CD14-positive monocyte (primary cell): ENCODE measurements around the gene ATE1. TPM values are rescaled to one million over a fixed set of nuclear protein-coding genes. Genes with fewer than 3 reads are reported as not detected.

Experiments
- DNase-seq, 3 donors: peaks; one replicate each; pipeline ENCODE4 v3.0.0-alpha.2; 2011 to 2022
- H2AFZ ChIP-seq: 2 replicates; pipeline ENCODE4 v1.6.0; 2012; ENCODE audit warnings: mild to moderate bottlenecking, low read depth, low read length, inconsistent platforms; ENCODE audit not compliant: insufficient read depth, poor library complexity, severe bottlenecking
- H3K27ac ChIP-seq, 2 donors: 1 replicate in 1 of 2; 2 replicates in 1 of 2; pipeline ENCODE4 v1.5.1; 2012 to 2013; ENCODE audit warnings: low read length in 2 of 2, control low read depth in 1 of 2, inconsistent platforms in 1 of 2, low read depth in 1 of 2, mild to moderate bottlenecking in 1 of 2
- H3K27me3 ChIP-seq, 2 donors: one replicate each; pipeline versions ENCODE4 v1.6.0 to v1.6.1; 2011 to 2013; ENCODE audit warnings: low read length in 2 of 2; ENCODE audit not compliant: control insufficient read depth in 2 of 2, insufficient read depth in 2 of 2
- H3K36me3 ChIP-seq, 2 donors: replicated peaks in 1 of 2; 1 replicate in 1 of 2; 2 replicates in 1 of 2; pipeline versions ENCODE4 v1.5.1 to v1.6.1; 2012 to 2013; ENCODE audit warnings: low read length in 2 of 2, control low read depth in 1 of 2, inconsistent platforms in 1 of 2, mild to moderate bottlenecking in 1 of 2; ENCODE audit not compliant: insufficient read depth in 2 of 2, control insufficient read depth in 1 of 2
- H3K4me1 ChIP-seq, 2 donors: 1 replicate in 1 of 2; 2 replicates in 1 of 2; pipeline versions ENCODE4 v1.5.1 to v1.6.1; 2012 to 2013; ENCODE audit warnings: low read length in 2 of 2, control low read depth in 1 of 2, inconsistent platforms in 1 of 2, mild to moderate bottlenecking in 1 of 2, moderate library complexity in 1 of 2; ENCODE audit not compliant: insufficient read depth in 2 of 2, control insufficient read depth in 1 of 2
- H3K4me2 ChIP-seq: replicated peaks from 2 replicates; pipeline ENCODE3; 2012; ENCODE audit warnings: low read length, moderate library complexity, mild to moderate bottlenecking; ENCODE audit not compliant: poor library complexity, severe bottlenecking; ENCODE audit errors: extremely low read depth
- H3K4me3 ChIP-seq, 3 experiments: fragments of 200-600 bp in 1 of 3; sonication (generic) in 1 of 3; replicated peaks in 1 of 3; 1 replicate in 2 of 3; 2 replicates in 1 of 3; pipeline ENCODE4 v1.5.1; 2011 to 2013; ENCODE audit warnings: low read length in 3 of 3, mild to moderate bottlenecking in 3 of 3, control low read depth in 2 of 3, low read depth in 2 of 3, inconsistent platforms in 1 of 3, moderate library complexity in 1 of 3
- H3K79me2 ChIP-seq: 2 replicates; pipeline ENCODE4 v1.6.0; 2012; ENCODE audit warnings: mild to moderate bottlenecking, control low read depth, inconsistent platforms, low read length, moderate library complexity; ENCODE audit not compliant: insufficient read depth
- H3K9ac ChIP-seq: 2 replicates; pipeline ENCODE4 v1.6.0; 2017; ENCODE audit warnings: low read length, mild to moderate bottlenecking; ENCODE audit not compliant: insufficient read depth, poor library complexity, severe bottlenecking
- H3K9me3 ChIP-seq, 2 donors: replicated peaks in 1 of 2; 1 replicate in 1 of 2; 2 replicates in 1 of 2; pipeline versions ENCODE4 v1.5.1 to v1.6.1; 2012 to 2013; ENCODE audit warnings: low read length in 2 of 2, control low read depth in 1 of 2; ENCODE audit not compliant: control insufficient read depth in 1 of 2, insufficient read depth in 1 of 2
- H4K20me1 ChIP-seq: 2 replicates; pipeline ENCODE4 v1.6.0; 2012; ENCODE audit warnings: mild to moderate bottlenecking, low read length, control low read depth, moderate library complexity; ENCODE audit not compliant: insufficient read depth
- H3K27ac Mint-ChIP-seq, 7 donors: one replicate each; pipeline ENCODE4 v1.8.0; 2020; ENCODE audit warnings: mild to moderate bottlenecking in 7 of 7, mixed read lengths in 7 of 7, moderate library complexity in 6 of 7, inconsistent platforms in 2 of 7
- H3K27me3 Mint-ChIP-seq, 3 donors: one replicate each; pipeline ENCODE4 v1.8.0; 2021 to 2022; ENCODE audit warnings: low read depth in 3 of 3, mild to moderate bottlenecking in 3 of 3, mixed read lengths in 3 of 3, moderate library complexity in 3 of 3, inconsistent platforms in 1 of 3
- H3K36me3 Mint-ChIP-seq, 2 donors: one replicate each; pipeline ENCODE4 v1.8.0; 2020; ENCODE audit warnings: mixed read lengths in 2 of 2, inconsistent platforms in 1 of 2, mild to moderate bottlenecking in 1 of 2
- H3K4me1 Mint-ChIP-seq: one replicate; pipeline ENCODE4 v1.8.0; 2020; ENCODE audit warnings: mild to moderate bottlenecking, mixed read lengths
- H3K4me3 Mint-ChIP-seq, 2 donors: one replicate each; pipeline ENCODE4 v1.8.0; 2020; ENCODE audit warnings: mild to moderate bottlenecking in 2 of 2, mixed read lengths in 2 of 2, moderate library complexity in 1 of 2
- H3K9me3 Mint-ChIP-seq, 7 donors: one replicate each; pipeline ENCODE4 v1.8.0; 2020 to 2022; ENCODE audit warnings: mixed read lengths in 7 of 7, mild to moderate bottlenecking in 6 of 7, moderate library complexity in 6 of 7, inconsistent platforms in 2 of 7
- CTCF ChIP-seq: fragments of 200-600 bp; IDR thresholded peaks from one replicate; pipeline ENCODE4 v1.8.0; 2022; ENCODE audit warnings: antibody characterized with exemption, mild to moderate bottlenecking
- WGBS: methylation state at CpG from one replicate; pipeline ENCODE4 v1.1.5; 2013; ENCODE audit warnings: missing lambda C conversion rate; ENCODE audit not compliant: insufficient coverage; 5-methylcytosine and 5-hydroxymethylcytosine counted together
- intact Hi-C, 2 donors: fragments of 100-400 bp; cut with micrococcal nuclease; formaldehyde crosslinking; loops; one replicate each; pipeline versions ENCODE4 v1.15.0 to v1.15.1; 2023
- polyA plus RNA-seq, 3 donors: library from polyadenylated mRNA; depleted of rRNA in 1 of 3; unstranded in 2 of 3; stranded (reverse) in 1 of 3; fragments of 300-500 nt in 2 of 3; fragments of >200 nt in 1 of 3; fragmentation: Illumina TruSeq in 2 of 3; gene quantifications; 1 replicate in 2 of 3; 2 replicates in 1 of 3; pipeline ENCODE4 v1.2.3, GENCODE V29; 2012 to 2021

Gene ATE1
- polyA plus RNA-seq, 3 donors: 9.2 to 19.5 (median 15.8) TPM

GRCh38 chr10:121927318-121927840 lies 452 bp downstream of the ATE1 start:
- DNase-seq: peak in 2 of 3 donors; percentile 14 to 35
- peak overlapping the region; percentile 79 to 97 (median 94) for H3K4me3 ChIP-seq
- WGBS: under 1% methylated on average over 48 of the region's 48 CpGs
- no peaks in the 10 kb centered on the region for H3K27me3 ChIP-seq
- H3K9me3 ChIP-seq: no peaks in the 10 kb centered on the region
- H3K79me2 ChIP-seq: peaks cover 33% of the 10 kb centered on the region
- peak overlapping the region; percentile 94 to 95 for H3K4me3 Mint-ChIP-seq
- H3K36me3 Mint-ChIP-seq: peaks cover 12 to 17% of the 10 kb centered on the region in 2 donors
- H3K36me3 ChIP-seq: peaks cover 6 to 18% of the 10 kb centered on the region in 2 donors
- no peak for TF ChIP-seq CTCF
- H3K27ac ChIP-seq: peak overlapping the region; percentile 57 to 93
- H3K27ac Mint-ChIP-seq: peak overlapping the region; percentile 62 to 88 (median 79)
- intact Hi-C loops: loop anchor here in 1 of 2 donors (10.0 kb wide), 1 partner anchor 1077 kb away; the partner anchor contains the start of genes ACADSB and IKZF5
- no peaks in the 10 kb centered on the region for H3K9me3 Mint-ChIP-seq
- H3K4me2 ChIP-seq: peak overlapping the region; percentile 90
- peak overlapping the region; percentile 97 for H2AFZ ChIP-seq
- peak overlapping the region; percentile 99 for H3K9ac ChIP-seq
- H3K27me3 Mint-ChIP-seq: peaks cover 0 to 2% (median 0%) of the 10 kb centered on the region in 3 donors
- H3K4me1 Mint-ChIP-seq: peaks cover 31% of the 10 kb centered on the region
- H3K4me1 ChIP-seq: peaks cover 16 to 21% of the 10 kb centered on the region in 2 donors
- H4K20me1 ChIP-seq: no peaks in the 10 kb centered on the region

GRCh38 chr10:121926671-121927317 lies 1.0 kb downstream of the ATE1 start:
- H3K9me3 ChIP-seq: no peaks in the 10 kb centered on the region
- no peaks in the 10 kb centered on the region for H4K20me1 ChIP-seq
- Mint-ChIP-seq H3K4me3 (peak overlapping the region; percentile 94 to 95), H3K4me1 (peaks cover 31% of the 10 kb centered on the region), H3K36me3 (peaks cover 16 to 19% of the 10 kb centered on the region in 2 donors), H3K27me3 (peaks cover 0 to 2% (median 0%) of the 10 kb centered on the region in 3 donors), H3K27ac (peak overlapping the region; percentile 34 to 88 (median 79)), H3K9me3 (no peaks in the 10 kb centered on the region)
- peak in 1 of 3 donors; percentile 12 for DNase-seq
- peaks cover 33% of the 10 kb centered on the region for H3K79me2 ChIP-seq
- peak overlapping the region; percentile 99 for H3K9ac ChIP-seq
- WGBS: 0% methylated on average over 10 of the region's 20 CpGs
- peaks cover 16 to 21% of the 10 kb centered on the region in 2 donors for H3K4me1 ChIP-seq
- no peaks in the 10 kb centered on the region for H3K27me3 ChIP-seq
- H2AFZ ChIP-seq: peak overlapping the region; percentile 97
- peak overlapping the region; percentile 79 to 97 (median 94) for H3K4me3 ChIP-seq
- H3K27ac ChIP-seq: peak overlapping the region; percentile 57 to 93
- TF ChIP-seq CTCF: no peak
- peaks cover 8 to 24% of the 10 kb centered on the region in 2 donors for H3K36me3 ChIP-seq
- peak overlapping the region; percentile 90 for H3K4me2 ChIP-seq
- intact Hi-C loops: loop anchor here in 1 of 2 donors (10.0 kb wide), 1 partner anchor 1078 kb away; the partner anchor contains the start of genes ACADSB and IKZF5
